HEK293 (cell line): ENCODE data around the gene EVI5.

Source experiments
- CTCF ChIA-PET: fragments of 350-600 bp; formaldehyde crosslinking; extraction: SDS; loops from one replicate; lab custom pipeline; 2021; ENCODE audit warnings: antibody characterized with exemption; lab: Yijun Ruan, JAX
- POLR2A ChIA-PET: fragments of 300-600 bp; formaldehyde crosslinking; extraction: SDS; loops from one replicate; lab custom pipeline; 2020; ENCODE audit warnings: antibody characterized with exemption, inconsistent platforms; lab: Yijun Ruan, JAX
- H3K27ac ChIP-seq: fragments of 200-500 bp; sonication (Bioruptor generic); 2 replicates; pipeline ENCODE4 v1.5.1; 2014; ENCODE audit warnings: low read depth, low read length, control low read depth, inconsistent platforms; ENCODE audit errors: extremely low read depth
- H3K36me3 ChIP-seq, 2 experiments: fragments of 200-500 bp in 1 of 2; sonication (Bioruptor generic) in 1 of 2; 1 replicate in 1 of 2; 2 replicates in 1 of 2; pipeline ENCODE4 v1.5.1; 2014 to 2017; ENCODE audit warnings: inconsistent platforms in 2 of 2, low read length in 2 of 2; ENCODE audit not compliant: control insufficient read depth in 2 of 2, insufficient read depth in 1 of 2
- H3K4me1 ChIP-seq: fragments of 200-500 bp; sonication (Bioruptor generic); 2 replicates; pipeline ENCODE4 v1.5.1; 2014; ENCODE audit warnings: mild to moderate bottlenecking, low read length, inconsistent platforms; ENCODE audit not compliant: control insufficient read depth, insufficient read depth
- H3K4me3 ChIP-seq: 2 replicates; pipeline ENCODE4 v1.5.1; 2011; ENCODE audit warnings: low read depth, mild to moderate bottlenecking, control low read depth, low read length, moderate library complexity
- H3K9me3 ChIP-seq: fragments of 200-500 bp; sonication (Bioruptor generic); 2 replicates; pipeline ENCODE4 v1.5.1; 2014; ENCODE audit warnings: low read depth, low read length, inconsistent platforms; ENCODE audit not compliant: control insufficient read depth, insufficient read depth
- AEBP2 ChIP-seq: fragments of 450-650 bp; formaldehyde crosslinking; IDR thresholded peaks from 2 replicates; pipeline ENCODE4 v1.5.1; 2016; ENCODE audit warnings: missing biosample characterization, missing genetic modification characterization, borderline replicate concordance
- HOXA7 ChIP-seq: sonication (generic); formaldehyde crosslinking; IDR thresholded peaks from 2 replicates; pipeline ENCODE4 v1.8.1; 2022; ENCODE audit warnings: missing genetic modification reagents, borderline replicate concordance
- MYNN ChIP-seq: fragments of 450-650 bp; formaldehyde crosslinking; IDR thresholded peaks from 2 replicates; pipeline ENCODE4 v1.5.1; 2016; ENCODE audit warnings: missing biosample characterization, missing genetic modification characterization, borderline replicate concordance
- OSR2 ChIP-seq: fragments of 450-650 bp; formaldehyde crosslinking; IDR thresholded peaks from 2 replicates; pipeline ENCODE4 v1.5.1; 2016; ENCODE audit warnings: missing biosample characterization, missing genetic modification characterization
- RBAK ChIP-seq: fragments of 450-650 bp; formaldehyde crosslinking; IDR thresholded peaks from 2 replicates; pipeline ENCODE4 v1.5.1; 2016; ENCODE audit warnings: missing biosample characterization, missing genetic modification characterization
- ZBTB20 ChIP-seq: fragments of 450-650 bp; formaldehyde crosslinking; IDR thresholded peaks from 2 replicates; pipeline ENCODE4 v1.5.1; 2016; ENCODE audit warnings: missing biosample characterization, missing genetic modification characterization
- ZBTB21 ChIP-seq: fragments of 450-650 bp; formaldehyde crosslinking; IDR thresholded peaks from 2 replicates; pipeline ENCODE4 v1.5.1; 2017; ENCODE audit warnings: missing biosample characterization, missing genetic modification characterization
- ZBTB6 ChIP-seq: fragments of 450-650 bp; formaldehyde crosslinking; IDR thresholded peaks from 2 replicates; pipeline ENCODE4 v1.5.1; 2017; ENCODE audit warnings: missing biosample characterization, missing genetic modification characterization
- ZEB2 ChIP-seq: fragments of 450-650 bp; formaldehyde crosslinking; IDR thresholded peaks from 2 replicates; pipeline ENCODE4 v1.5.1; 2016; ENCODE audit warnings: missing biosample characterization, missing genetic modification characterization
- ZNF184 ChIP-seq: fragments of 450-650 bp; IDR thresholded peaks from 2 replicates; pipeline ENCODE4 v1.5.1; 2018; ENCODE audit warnings: missing biosample characterization, mild to moderate bottlenecking, missing genetic modification characterization
- ZNF239 ChIP-seq: fragments of 450-650 bp; formaldehyde crosslinking; IDR thresholded peaks from 2 replicates; pipeline ENCODE4 v1.5.1; 2016; ENCODE audit warnings: missing biosample characterization, missing genetic modification characterization
- ZNF488 ChIP-seq: fragments of 450-650 bp; formaldehyde crosslinking; IDR thresholded peaks from 2 replicates; pipeline ENCODE4 v1.5.1; 2016; ENCODE audit warnings: missing biosample characterization, missing genetic modification characterization
- ZNF521 ChIP-seq: fragments of 450-650 bp; formaldehyde crosslinking; IDR thresholded peaks from 2 replicates; pipeline ENCODE4 v1.5.1; 2017; ENCODE audit warnings: missing biosample characterization, mild to moderate bottlenecking, missing genetic modification characterization
- ZNF596 ChIP-seq: fragments of 450-650 bp; IDR thresholded peaks from 2 replicates; pipeline ENCODE4 v1.5.0; 2018; ENCODE audit warnings: missing biosample characterization, mild to moderate bottlenecking, missing genetic modification characterization, moderate library complexity
- ZNF837 ChIP-seq: fragments of 450-650 bp; formaldehyde crosslinking; IDR thresholded peaks from 2 replicates; pipeline ENCODE4 v1.5.1; 2016; ENCODE audit warnings: missing biosample characterization, missing genetic modification characterization
- TF ChIP-seq, protein P1 (sequence below): fragments of 450-650 bp; formaldehyde crosslinking; IDR thresholded peaks from 2 replicates; pipeline ENCODE4 v1.5.1; 2016; ENCODE audit warnings: missing biosample characterization, missing genetic modification characterization
- TF ChIP-seq, protein P2 (sequence below): fragments of 450-650 bp; formaldehyde crosslinking; IDR thresholded peaks from 2 replicates; pipeline ENCODE4 v1.5.1; 2016; ENCODE audit warnings: missing biosample characterization, missing genetic modification characterization
- TF ChIP-seq, protein P3 (sequence below): IDR thresholded peaks from 2 replicates; pipeline ENCODE4 v1.6.1; 2011; ENCODE audit warnings: mild to moderate bottlenecking, low read depth, low read length, borderline replicate concordance

EVI5 gene

GRCh38 chr1:92478393-92478792 lies 306.5 kb downstream of the EVI5 start:
- Histone ChIP-seq H3K4me3 (no peak overlapping the region), H3K9me3 (no peaks in the 10 kb centered on the region), H3K27ac (no peak overlapping the region), H3K4me1 (no peaks in the 10 kb centered on the region)
- POLR2A ChIA-PET, result no interaction called here
- no peak for TF ChIP-seq AEBP2 (tag by site-specific recombination)
- TF ChIP-seq ZNF596 (tag by site-specific recombination), result peak; percentile 74
- TF ChIP-seq, all 188 proteins: peak for 1
- CTCF ChIA-PET, result no interaction called here
- peaks cover 0 to 22% of the 10 kb centered on the region in 2 experiments; a peak in 2 of 3 replicates for H3K36me3 ChIP-seq

GRCh38 chr1:92476071-92476631 lies 308.8 kb downstream of the EVI5 start:
- TF ChIP-seq ZBTB21 (no peak), ZEB2 (tag by site-specific recombination) (no peak), RBAK (no peak), ZNF239 (tag by site-specific recombination) (no peak), ZNF184 (tag by site-specific recombination) (no peak), ZNF521 (no peak), OSR2 (no peak), ZNF837 (tag by site-specific recombination) (no peak), ZNF488 (no peak), ZBTB6 (tag by site-specific recombination) (no peak), MYNN (tag by site-specific recombination) (no peak), ZBTB20 (tag by site-specific recombination) (no peak), HOXA7 (CRISPR knock-in tag) (no peak), ZNF596 (tag by site-specific recombination) (no peak)
- TF ChIP-seq, protein P1, sequence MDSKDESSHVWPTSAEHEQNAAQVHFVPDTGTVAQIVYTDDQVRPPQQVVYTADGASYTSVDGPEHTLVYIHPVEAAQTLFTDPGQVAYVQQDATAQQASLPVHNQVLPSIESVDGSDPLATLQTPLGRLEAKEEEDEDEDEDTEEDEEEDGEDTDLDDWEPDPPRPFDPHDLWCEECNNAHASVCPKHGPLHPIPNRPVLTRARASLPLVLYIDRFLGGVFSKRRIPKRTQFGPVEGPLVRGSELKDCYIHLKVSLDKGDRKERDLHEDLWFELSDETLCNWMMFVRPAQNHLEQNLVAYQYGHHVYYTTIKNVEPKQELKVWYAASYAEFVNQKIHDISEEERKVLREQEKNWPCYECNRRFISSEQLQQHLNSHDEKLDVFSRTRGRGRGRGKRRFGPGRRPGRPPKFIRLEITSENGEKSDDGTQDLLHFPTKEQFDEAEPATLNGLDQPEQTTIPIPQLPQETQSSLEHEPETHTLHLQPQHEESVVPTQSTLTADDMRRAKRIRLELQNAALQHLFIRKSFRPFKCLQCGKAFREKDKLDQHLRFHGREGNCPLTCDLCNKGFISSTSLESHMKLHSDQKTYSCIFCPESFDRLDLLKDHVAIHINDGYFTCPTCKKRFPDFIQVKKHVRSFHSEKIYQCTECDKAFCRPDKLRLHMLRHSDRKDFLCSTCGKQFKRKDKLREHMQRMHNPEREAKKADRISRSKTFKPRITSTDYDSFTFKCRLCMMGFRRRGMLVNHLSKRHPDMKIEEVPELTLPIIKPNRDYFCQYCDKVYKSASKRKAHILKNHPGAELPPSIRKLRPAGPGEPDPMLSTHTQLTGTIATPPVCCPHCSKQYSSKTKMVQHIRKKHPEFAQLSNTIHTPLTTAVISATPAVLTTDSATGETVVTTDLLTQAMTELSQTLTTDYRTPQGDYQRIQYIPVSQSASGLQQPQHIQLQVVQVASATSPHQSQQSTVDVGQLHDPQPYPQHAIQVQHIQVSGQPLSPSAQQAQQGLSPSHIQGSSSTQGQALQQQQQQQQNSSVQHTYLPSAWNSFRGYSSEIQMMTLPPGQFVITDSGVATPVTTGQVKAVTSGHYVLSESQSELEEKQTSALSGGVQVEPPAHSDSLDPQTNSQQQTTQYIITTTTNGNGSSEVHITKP (tag by site-specific recombination), result no peak
- TF ChIP-seq, protein P2, sequence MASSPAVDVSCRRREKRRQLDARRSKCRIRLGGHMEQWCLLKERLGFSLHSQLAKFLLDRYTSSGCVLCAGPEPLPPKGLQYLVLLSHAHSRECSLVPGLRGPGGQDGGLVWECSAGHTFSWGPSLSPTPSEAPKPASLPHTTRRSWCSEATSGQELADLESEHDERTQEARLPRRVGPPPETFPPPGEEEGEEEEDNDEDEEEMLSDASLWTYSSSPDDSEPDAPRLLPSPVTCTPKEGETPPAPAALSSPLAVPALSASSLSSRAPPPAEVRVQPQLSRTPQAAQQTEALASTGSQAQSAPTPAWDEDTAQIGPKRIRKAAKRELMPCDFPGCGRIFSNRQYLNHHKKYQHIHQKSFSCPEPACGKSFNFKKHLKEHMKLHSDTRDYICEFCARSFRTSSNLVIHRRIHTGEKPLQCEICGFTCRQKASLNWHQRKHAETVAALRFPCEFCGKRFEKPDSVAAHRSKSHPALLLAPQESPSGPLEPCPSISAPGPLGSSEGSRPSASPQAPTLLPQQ, result no peak
- TF ChIP-seq, protein P3, sequence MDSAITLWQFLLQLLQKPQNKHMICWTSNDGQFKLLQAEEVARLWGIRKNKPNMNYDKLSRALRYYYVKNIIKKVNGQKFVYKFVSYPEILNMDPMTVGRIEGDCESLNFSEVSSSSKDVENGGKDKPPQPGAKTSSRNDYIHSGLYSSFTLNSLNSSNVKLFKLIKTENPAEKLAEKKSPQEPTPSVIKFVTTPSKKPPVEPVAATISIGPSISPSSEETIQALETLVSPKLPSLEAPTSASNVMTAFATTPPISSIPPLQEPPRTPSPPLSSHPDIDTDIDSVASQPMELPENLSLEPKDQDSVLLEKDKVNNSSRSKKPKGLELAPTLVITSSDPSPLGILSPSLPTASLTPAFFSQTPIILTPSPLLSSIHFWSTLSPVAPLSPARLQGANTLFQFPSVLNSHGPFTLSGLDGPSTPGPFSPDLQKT, result no peak
- no peak overlapping the region for H3K27ac ChIP-seq
- ChIA-PET POLR2A (no interaction called here), CTCF (no interaction called here)
- H3K9me3 ChIP-seq, result no peaks in the 10 kb centered on the region
- H3K4me1 ChIP-seq, result no peaks in the 10 kb centered on the region
- H3K4me3 ChIP-seq, result no peak overlapping the region
- H3K36me3 ChIP-seq, result peaks cover 0 to 19% of the 10 kb centered on the region in 2 experiments; a peak in 2 of 3 replicates
